Aortic smooth muscle cell (primary cell): ENCODE results near the gene ELOVL7. TPM values are rescaled to one million over a fixed set of nuclear protein-coding genes. Genes with fewer than 3 reads are reported as not detected.

Experiments used
- total RNA-seq: library from RNA; depleted of rRNA; stranded (reverse); fragments of >200 nt; gene quantifications from 2 replicates; pipeline ENCODE4 v1.2.3, GENCODE V29; 2014

Gene ELOVL7
- total RNA-seq, result under 0.01 TPM in 1 of 2 replicates, not detected in the other

DNA sequence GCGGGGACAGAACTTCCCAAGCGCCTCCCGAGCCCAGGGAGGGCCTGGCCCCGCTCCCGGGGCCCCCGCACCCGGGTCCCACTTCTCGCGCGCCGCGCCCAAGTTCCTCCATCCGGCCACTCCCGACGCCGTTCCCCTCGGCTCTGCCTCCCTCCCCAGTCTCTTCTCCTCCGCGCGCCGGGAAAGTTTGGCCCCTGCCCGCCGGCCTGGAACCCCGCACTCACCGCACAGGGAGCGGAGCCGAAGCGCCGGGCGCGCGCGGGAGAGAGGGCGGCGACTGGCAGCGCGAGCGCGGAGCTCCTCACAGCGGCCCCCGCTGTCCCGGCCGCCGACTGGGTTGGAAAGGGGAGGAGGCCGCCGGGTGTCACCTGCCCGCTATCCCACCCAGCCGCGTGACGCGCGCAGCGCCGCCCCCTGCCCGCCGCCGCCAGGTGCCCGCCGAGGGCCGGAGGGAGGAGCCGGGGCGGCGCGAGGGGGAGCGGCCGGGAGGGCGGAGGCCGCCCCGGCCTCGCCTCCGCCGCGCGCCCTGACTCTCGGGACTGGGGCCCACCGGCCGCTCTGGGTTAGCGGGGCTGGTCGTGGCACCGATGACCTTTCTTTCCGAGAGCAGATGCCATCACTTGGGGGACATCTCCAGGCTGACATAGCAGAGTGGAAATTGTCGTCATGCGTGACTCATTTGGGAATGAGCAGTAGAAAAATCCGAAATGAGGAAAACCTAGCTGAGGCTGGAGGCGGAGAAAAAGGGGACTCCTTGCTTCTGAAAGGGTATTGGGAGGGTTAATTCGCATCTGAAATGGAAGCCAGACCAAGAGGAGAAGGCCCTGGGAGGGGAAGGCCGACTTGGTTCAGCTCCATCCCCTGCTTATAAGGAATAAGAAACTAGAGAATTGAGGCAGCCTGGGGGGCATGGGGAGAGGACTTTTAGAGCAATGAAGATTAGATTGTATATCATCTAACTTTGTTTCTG, at the start of gene ELOVL7:
Gene ELOVL7 (minus strand): TSS at position 334 of the 970 bp plus-strand sequence. CDS start 56,872 bp downstream, outside the sequence.

Other genes with a start within 250 kb of the ELOVL7 start
- 3.0 and 4.9 TPM in 2 replicates for gene DEPDC1B, start 144.1 kb downstream of the ELOVL7 start, total RNA-seq
- 12.3 and 12.6 TPM in 2 replicates for gene ERCC8, start 100.8 kb upstream of the ELOVL7 start, total RNA-seq
- 24.8 and 34.3 TPM in 2 replicates for gene NDUFAF2, start 100.9 kb upstream of the ELOVL7 start, total RNA-seq